Activated T-helper 2 cell treated with anti-CD3 and anti-CD28 coated beads, Interferon-gamma antibody, Interleukin-2, Interleukin-4, amounts not matched to agents 10 μg/mL and 5 μg/mL and 100 μg/mL, durations not matched to agents 14 hours and 24 hours and 36 hours (primary cell): ENCODE data around the gene DUSP22. TPM values are rescaled to one million over a fixed set of nuclear protein-coding genes. Genes with fewer than 3 reads are reported as not detected.
"Not testable (repeated sequence)": the region's sequence is repeated elsewhere in the genome, so short reads cannot be mapped to it uniquely, and the experiment has no call there.

Experiments used
- DNase-seq: peaks from one replicate; pipeline ENCODE4 v3.0.0; 2021; ENCODE audit warnings: low spot score
- H3K27ac Mint-ChIP-seq: one replicate; pipeline ENCODE4 v1.8.0; 2021; ENCODE audit warnings: mixed read lengths
- H3K27me3 Mint-ChIP-seq: one replicate; pipeline ENCODE4 v1.8.0; 2021; ENCODE audit warnings: low read depth, mixed read lengths
- H3K36me3 Mint-ChIP-seq: one replicate; pipeline ENCODE4 v1.8.0; 2021; ENCODE audit warnings: low read depth, mixed read lengths
- H3K4me1 Mint-ChIP-seq: one replicate; pipeline ENCODE4 v1.8.0; 2021; ENCODE audit warnings: low read depth, mixed read lengths
- H3K4me3 Mint-ChIP-seq: one replicate; pipeline ENCODE4 v1.8.0; 2021; ENCODE audit warnings: low read depth, mild to moderate bottlenecking, moderate library complexity, mixed read lengths
- H3K9me3 Mint-ChIP-seq: one replicate; pipeline ENCODE4 v1.8.0; 2021; ENCODE audit warnings: mixed read lengths
- intact Hi-C: fragments of 100-400 bp; cut with micrococcal nuclease; formaldehyde crosslinking; loops from one replicate; pipeline ENCODE4 v1.15.1; 2023
- total RNA-seq: library from RNA; stranded (reverse); gene quantifications from 2 replicates; pipeline ENCODE4 v1.2.3, GENCODE V29; 2022

DUSP22 gene
- total RNA-seq, 1 donor from 2014 or later, result 27.5 TPM

- Mint-ChIP-seq H3K4me1 (peaks cover 20% of the 10 kb centered on the region), H3K9me3 (peaks cover 2% of the 10 kb centered on the region), H3K27ac (no peak overlapping the region), H3K36me3 (no peaks in the 10 kb centered on the region), H3K4me3 (no peak overlapping the region), H3K27me3 (peaks cover 2% of the 10 kb centered on the region)
- intact Hi-C loops, result no loop called here
- DNase-seq, result no peak
Measured at GRCh38 chr6:282867-283416, 9.3 kb upstream of the DUSP22 start.

GRCh38 chr6:284486-284885, 7.8 kb upstream of the DUSP22 start:
- intact Hi-C loops, result no loop called here
- peaks cover 19% of the 10 kb centered on the region for H3K4me1 Mint-ChIP-seq
- no peak overlapping the region for H3K4me3 Mint-ChIP-seq
- H3K9me3 Mint-ChIP-seq, result peaks cover 2% of the 10 kb centered on the region
- H3K27me3 Mint-ChIP-seq, result peaks cover 2% of the 10 kb centered on the region
- H3K27ac Mint-ChIP-seq, result no peak overlapping the region
- DNase-seq, result no peak
- H3K36me3 Mint-ChIP-seq, result no peaks in the 10 kb centered on the region

GRCh38 chr6:285030-285771, 7.1 kb upstream of the DUSP22 start:
- no peaks in the 10 kb centered on the region for H3K36me3 Mint-ChIP-seq
- peaks cover 2% of the 10 kb centered on the region for H3K9me3 Mint-ChIP-seq
- no peak for DNase-seq
- H3K27me3 Mint-ChIP-seq, result peaks cover 2% of the 10 kb centered on the region
- no peak overlapping the region for H3K4me3 Mint-ChIP-seq
- H3K4me1 Mint-ChIP-seq, result peaks cover 22% of the 10 kb centered on the region
- intact Hi-C loops, result loop anchor here (1.0 kb wide), 1 partner anchor 14 kb away; no protein-coding TSS in a partner anchor
- no peak overlapping the region for H3K27ac Mint-ChIP-seq

- H3K27ac Mint-ChIP-seq, H3K36me3 Mint-ChIP-seq, H3K9me3 Mint-ChIP-seq, H3K4me3 Mint-ChIP-seq, H3K27me3 Mint-ChIP-seq, DNase-seq: not testable (repeated sequence)
- intact Hi-C loops, result loop anchor here (1.0 kb wide), 1 partner anchor 15 kb away; no protein-coding TSS in a partner anchor
- peaks cover 26% of the 10 kb centered on the region for H3K4me1 Mint-ChIP-seq
Measured at GRCh38 chr6:285902-286301, 6.4 kb upstream of the DUSP22 start.

GRCh38 chr6:286681-287488, 5.4 kb upstream of the DUSP22 start:
- intact Hi-C loops, result no loop called here
- Mint-ChIP-seq H3K9me3 (peaks cover 2% of the 10 kb centered on the region), H3K27me3 (peaks cover 2% of the 10 kb centered on the region), H3K36me3 (no peaks in the 10 kb centered on the region), H3K4me1 (peaks cover 32% of the 10 kb centered on the region), H3K4me3 (no peak overlapping the region), H3K27ac (no peak overlapping the region)
- DNase-seq, result no peak

DNA sequence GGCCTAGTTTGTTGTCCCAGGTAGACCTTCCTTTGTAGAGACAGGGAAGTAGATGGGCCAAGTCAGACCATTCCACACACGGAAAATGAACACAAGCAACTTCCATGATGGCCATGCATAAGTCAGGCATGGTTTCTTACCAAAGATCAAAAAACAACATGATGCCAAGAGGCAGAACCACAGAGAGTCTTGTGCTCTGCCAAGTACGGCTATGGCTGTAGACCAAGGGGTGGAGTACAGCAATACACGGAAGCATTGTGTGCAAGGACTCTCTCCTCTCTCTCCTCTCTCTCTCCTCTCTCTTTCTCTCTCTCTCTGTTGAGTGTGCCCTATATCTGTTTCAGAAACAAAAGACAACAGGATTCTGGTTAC, 4.8 kb upstream of the DUSP22 start:
- no peaks in the 10 kb centered on the region for H3K36me3 Mint-ChIP-seq
- peaks cover 2% of the 10 kb centered on the region for H3K27me3 Mint-ChIP-seq
- no peak for DNase-seq
- no peak overlapping the region for H3K4me3 Mint-ChIP-seq
- H3K4me1 Mint-ChIP-seq, result peaks cover 32% of the 10 kb centered on the region
- H3K9me3 Mint-ChIP-seq, result peaks cover 2% of the 10 kb centered on the region
- H3K27ac Mint-ChIP-seq, result no peak overlapping the region
- intact Hi-C loops, result no loop called here

DNA sequence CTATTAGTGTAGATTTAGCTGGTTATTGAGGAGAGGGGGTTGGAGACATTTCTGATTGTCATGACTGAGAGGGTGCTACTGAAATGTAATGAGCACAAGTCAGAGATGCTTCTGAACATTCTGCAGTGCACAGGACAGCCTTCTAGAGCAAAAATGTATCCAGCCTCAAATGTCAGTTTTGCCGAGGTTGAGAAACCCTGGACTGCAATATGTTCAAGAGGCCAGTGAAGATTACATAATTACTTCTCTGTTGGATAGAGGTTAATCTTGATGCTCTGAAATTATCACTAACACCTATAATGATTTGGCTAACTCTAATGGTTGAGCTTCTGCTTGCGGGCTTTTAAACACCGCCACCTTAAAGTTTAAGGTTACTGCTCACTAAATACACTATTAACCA, 3.4 kb upstream of the DUSP22 start:
- Mint-ChIP-seq H3K27me3 (no peaks in the 10 kb centered on the region), H3K4me1 (peaks cover 38% of the 10 kb centered on the region), H3K9me3 (no peaks in the 10 kb centered on the region), H3K4me3 (no peak overlapping the region), H3K27ac (no peak overlapping the region), H3K36me3 (peaks cover 3% of the 10 kb centered on the region)
- intact Hi-C loops, result no loop called here
- DNase-seq, result no peak

DNA sequence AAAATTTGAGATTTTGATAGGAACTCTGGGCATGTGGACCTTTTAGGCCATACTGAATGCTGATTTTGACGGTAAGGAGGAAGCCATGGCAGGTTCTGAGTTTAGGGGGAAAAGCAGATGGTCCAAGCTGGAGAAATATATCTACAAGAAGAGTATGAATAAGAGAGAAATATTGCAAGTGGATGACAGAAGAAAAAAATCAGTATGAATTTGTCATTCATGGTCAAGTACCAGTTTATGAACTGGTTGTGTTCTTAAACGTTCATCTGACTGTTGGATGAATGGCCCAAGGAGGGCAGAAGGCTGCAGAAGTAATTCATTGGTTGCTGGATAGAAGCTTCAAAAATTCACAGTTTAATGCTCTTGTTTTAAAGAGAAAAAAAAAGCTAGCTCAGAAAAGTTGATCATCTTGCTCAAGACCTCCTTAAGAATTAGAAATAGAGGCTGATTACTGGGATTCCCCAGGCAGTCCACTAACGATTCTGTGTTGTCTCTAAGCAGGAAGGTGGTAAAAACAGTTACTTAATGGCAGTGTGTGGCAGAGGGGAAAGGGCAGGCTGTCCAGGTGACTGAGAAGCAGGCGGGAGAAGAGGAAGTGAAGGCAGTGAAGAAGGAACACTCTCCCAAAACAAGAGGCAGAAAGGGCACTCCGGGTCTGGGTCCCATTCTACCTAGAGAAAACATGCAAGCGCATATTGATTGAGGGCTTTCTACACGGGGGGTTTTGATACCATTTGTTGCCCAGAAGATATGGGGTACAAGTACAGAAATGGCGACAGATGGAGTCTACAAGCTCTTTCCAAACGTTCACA, 2.0 kb upstream of the DUSP22 start:
- intact Hi-C loops, result loop anchor here (5.0 kb wide), 3 partner anchors 202 to 397 kb away; no protein-coding TSS in a partner anchor
- DNase-seq, result no peak
- peaks cover 43% of the 10 kb centered on the region for H3K4me1 Mint-ChIP-seq
- no peaks in the 10 kb centered on the region for H3K27me3 Mint-ChIP-seq
- no peak overlapping the region for H3K27ac Mint-ChIP-seq
- peak overlapping the region; percentile 41 for H3K4me3 Mint-ChIP-seq
- H3K9me3 Mint-ChIP-seq, result no peaks in the 10 kb centered on the region
- H3K36me3 Mint-ChIP-seq, result peaks cover 3% of the 10 kb centered on the region

- DNase-seq, result no peak
- Mint-ChIP-seq H3K4me3 (peak overlapping the region; percentile 74), H3K27me3 (no peaks in the 10 kb centered on the region), H3K36me3 (peaks cover 3% of the 10 kb centered on the region), H3K9me3 (no peaks in the 10 kb centered on the region), H3K4me1 (peaks cover 42% of the 10 kb centered on the region), H3K27ac (peak overlapping the region; percentile 75)
- intact Hi-C loops, result loop anchor here (5.0 kb wide), 3 partner anchors 201 to 396 kb away; no protein-coding TSS in a partner anchor
Measured at GRCh38 chr6:291204-291696, 1.0 kb upstream of the DUSP22 start.

GRCh38 chr6:292506-293192, 362 bp downstream of the DUSP22 start:
- no peak for DNase-seq
- peaks cover 49% of the 10 kb centered on the region for H3K4me1 Mint-ChIP-seq
- H3K36me3 Mint-ChIP-seq, result peaks cover 3% of the 10 kb centered on the region
- peak overlapping the region; percentile 91 for H3K4me3 Mint-ChIP-seq
- no peaks in the 10 kb centered on the region for H3K9me3 Mint-ChIP-seq
- intact Hi-C loops, result loop anchor here (1.0 to 5.0 kb wide), 11 partner anchors 22 to 395 kb away; no protein-coding TSS in a partner anchor
- H3K27me3 Mint-ChIP-seq, result no peaks in the 10 kb centered on the region
- peak overlapping the region; percentile 95 for H3K27ac Mint-ChIP-seq

- Mint-ChIP-seq H3K36me3 (peaks cover 3% of the 10 kb centered on the region), H3K4me1 (peaks cover 52% of the 10 kb centered on the region), H3K27ac (peak overlapping the region; percentile 95), H3K27me3 (no peaks in the 10 kb centered on the region), H3K9me3 (no peaks in the 10 kb centered on the region), H3K4me3 (peak overlapping the region; percentile 91)
- intact Hi-C loops, result loop anchor here (2.0 to 5.0 kb wide), 6 partner anchors 23 to 394 kb away; no protein-coding TSS in a partner anchor
- DNase-seq, result peak; percentile 2
Measured at GRCh38 chr6:293193-294174, 1.2 kb downstream of the DUSP22 start.
